Measurements from ENCODE around the gene TMEM273. TPM values are rescaled to one million over a fixed set of nuclear protein-coding genes. Genes with fewer than 3 reads are reported as not detected.

Gene TMEM273
- total RNA-seq, 4 donors from 2014 or later, result 0.76 to 20.6 (median 7.1) TPM

GRCh38 chr10:49150426-49150825 lies 37.8 kb downstream of the TMEM273 start:
- WGBS, 2 donors, result 44 to 65% methylated on average over 5 of the region's 5 CpGs
- no peaks in the 10 kb centered on the region for H3K36me3 ChIP-seq
- no peak overlapping the region for H3K4me3 ChIP-seq
- DNase-seq, result no peak
- peaks cover 0 to 14% (median 7%) of the 10 kb centered on the region in 3 donors for H3K9me3 ChIP-seq
- H3K27ac ChIP-seq, result no peak overlapping the region
- TF ChIP-seq CTCF (IDR thresholded peaks at IDR 0.05) (no peak), POLR2A (IDR thresholded peaks at IDR 0.05) (no peak)
- intact Hi-C loops (cut with DNase I), result no loop called here
- H3K4me1 ChIP-seq, result no peaks in the 10 kb centered on the region
- H3K27me3 ChIP-seq, result peaks cover 0 to 7% (median 0%) of the 10 kb centered on the region in 4 donors

- H3K36me3 ChIP-seq, result no peaks in the 10 kb centered on the region
- no peak overlapping the region for H3K4me3 ChIP-seq
- TF ChIP-seq POLR2A (IDR thresholded peaks at IDR 0.05), result no peak
- no peak for TF ChIP-seq CTCF (IDR thresholded peaks at IDR 0.05)
- H3K4me1 ChIP-seq, result no peaks in the 10 kb centered on the region
- H3K27ac ChIP-seq, result no peak overlapping the region
- no peak for DNase-seq
- 74 to 84% methylated on average over 3 of the region's 3 CpGs for WGBS, 2 donors
- H3K9me3 ChIP-seq, result peaks cover 0 to 14% (median 7%) of the 10 kb centered on the region in 3 donors
- intact Hi-C loops (cut with DNase I), result no loop called here
- peaks cover 0 to 10% (median 0%) of the 10 kb centered on the region in 4 donors for H3K27me3 ChIP-seq
Observed at GRCh38 chr10:49149881-49150280, 38.3 kb downstream of the TMEM273 start.

- Histone ChIP-seq H3K4me1 (peaks cover 3 to 16% (median 6%) of the 10 kb centered on the region in 3 donors), H3K36me3 (no peaks in the 10 kb centered on the region), H3K27me3 (peaks cover 0 to 10% (median 0%) of the 10 kb centered on the region in 4 donors), H3K4me3 (no peak overlapping the region), H3K9me3 (peaks cover 0 to 14% (median 7%) of the 10 kb centered on the region in 3 donors), H3K27ac (no peak overlapping the region)
- no peak for DNase-seq
- WGBS, 2 donors, result 75 to 76% methylated on average over 2 of the region's 2 CpGs
- TF ChIP-seq CTCF (IDR thresholded peaks at IDR 0.05), result no peak
- no peak for TF ChIP-seq POLR2A (IDR thresholded peaks at IDR 0.05)
- intact Hi-C loops (cut with DNase I), result no loop called here
Observed at GRCh38 chr10:49144058-49144720, 44.0 kb downstream of the TMEM273 start.

- H3K4me1 ChIP-seq, result peaks cover 3 to 19% (median 7%) of the 10 kb centered on the region in 3 donors
- intact Hi-C loops (cut with DNase I), result no loop called here
- H3K27ac ChIP-seq, result no peak overlapping the region
- peaks cover 0 to 13% (median 6%) of the 10 kb centered on the region in 3 donors for H3K9me3 ChIP-seq
- no peak for DNase-seq
- H3K4me3 ChIP-seq, result no peak overlapping the region
- peaks cover 0 to 10% (median 0%) of the 10 kb centered on the region in 4 donors for H3K27me3 ChIP-seq
- H3K36me3 ChIP-seq, result no peaks in the 10 kb centered on the region
- TF ChIP-seq POLR2A (IDR thresholded peaks at IDR 0.05) (no peak), CTCF (IDR thresholded peaks at IDR 0.05) (no peak)
Observed at GRCh38 chr10:49143249-49143648, 44.9 kb downstream of the TMEM273 start.

- no peaks in the 10 kb centered on the region for H3K36me3 ChIP-seq
- H3K27ac ChIP-seq, result no peak overlapping the region
- no peaks in the 10 kb centered on the region for H3K9me3 ChIP-seq
- H3K4me1 ChIP-seq, result peaks cover 3 to 21% (median 7%) of the 10 kb centered on the region in 3 donors
- intact Hi-C loops (cut with DNase I), result no loop called here
- H3K4me3 ChIP-seq, result no peak overlapping the region
- no peak for TF ChIP-seq CTCF (IDR thresholded peaks at IDR 0.05)
- TF ChIP-seq POLR2A (IDR thresholded peaks at IDR 0.05), result no peak
- WGBS, 2 donors, result 69 to 90% methylated on average over 5 of the region's 5 CpGs
- peaks cover 0 to 10% (median 0%) of the 10 kb centered on the region in 4 donors for H3K27me3 ChIP-seq
- DNase-seq, result no peak
Observed at GRCh38 chr10:49141541-49142332, 46.5 kb downstream of the TMEM273 start.

Measured in esophagus squamous epithelium (tissue), 5 donors.